ENCODE measurements around the gene NR2E1.

NR2E1 gene

GRCh38 chr6:108211671-108212070 is 45.8 kb downstream of the NR2E1 start:
- DNase-seq (ENCODE audit: low read depth): no peak

- DNase-seq (ENCODE audit: low read depth): no peak
These were observed 56.2 kb downstream of the NR2E1 start for GRCh38 chr6:108222064-108222463.

- no peak for DNase-seq (ENCODE audit: low read depth)
These were observed 56.7 kb downstream of the NR2E1 start for GRCh38 chr6:108222504-108222903.

GRCh38 chr6:108227290-108227689 is 61.5 kb downstream of the NR2E1 start:
- no peak for DNase-seq (ENCODE audit: low read depth)

GRCh38 chr6:108228416-108228815 is 62.6 kb downstream of the NR2E1 start:
- DNase-seq (ENCODE audit: low read depth): no peak

- no peak for DNase-seq (ENCODE audit: low read depth)
These were observed 69.3 kb downstream of the NR2E1 start for GRCh38 chr6:108235127-108235526.

GRCh38 chr6:108236791-108237190 is 71.0 kb downstream of the NR2E1 start:
- no peak for DNase-seq (ENCODE audit: low read depth)

- DNase-seq (ENCODE audit: low read depth): no peak
These were observed 72.5 kb downstream of the NR2E1 start for GRCh38 chr6:108238322-108238721.
